Liver (tissue), 9 donors: ENCODE results near the gene MAP3K21. TPM values are rescaled to one million over a fixed set of nuclear protein-coding genes. Genes with fewer than 3 reads are reported as not detected.

Source experiments
- DNase-seq: peaks from one replicate; pipeline ENCODE4 v3.0.0-alpha.2; 2017; ENCODE audit warnings: low spot score
- H3K27ac ChIP-seq, 2 donors: one replicate each; pipeline ENCODE4 v1.7.0; 2013; ENCODE audit warnings: inconsistent platforms in 2 of 2, low read length in 2 of 2, control low read depth in 1 of 2, low read depth in 1 of 2, mild to moderate bottlenecking in 1 of 2
- H3K27me3 ChIP-seq, 4 donors: one replicate each; pipeline versions ENCODE4 v1.6.1 to v1.7.0; 2013; ENCODE audit warnings: low read length in 3 of 4, inconsistent platforms in 1 of 4, mild to moderate bottlenecking in 1 of 4, moderate library complexity in 1 of 4; ENCODE audit not compliant: control insufficient read depth in 4 of 4, insufficient read depth in 4 of 4
- H3K36me3 ChIP-seq, 4 donors: one replicate each; pipeline versions ENCODE4 v1.6.1 to v1.7.0; 2013; ENCODE audit warnings: low read length in 3 of 4, mild to moderate bottlenecking in 3 of 4, low read depth in 1 of 4, moderate library complexity in 1 of 4; ENCODE audit not compliant: control insufficient read depth in 4 of 4, insufficient read depth in 3 of 4
- H3K4me1 ChIP-seq, 4 donors: one replicate each; pipeline versions ENCODE4 v1.6.1 to v1.7.0; 2013; ENCODE audit warnings: low read length in 3 of 4, mild to moderate bottlenecking in 3 of 4, moderate library complexity in 1 of 4; ENCODE audit not compliant: control insufficient read depth in 4 of 4, insufficient read depth in 4 of 4
- H3K4me3 ChIP-seq, 3 donors: one replicate each; pipeline versions ENCODE4 v1.6.1 to v1.7.0; 2013; ENCODE audit warnings: low read length in 3 of 3, control low read depth in 1 of 3, low read depth in 1 of 3, mild to moderate bottlenecking in 1 of 3
- H3K9ac ChIP-seq, 2 donors: one replicate each; pipeline ENCODE4 v1.7.0; 2013; ENCODE audit warnings: low read length in 2 of 2, mild to moderate bottlenecking in 2 of 2, moderate library complexity in 2 of 2, control low read depth in 1 of 2, low read depth in 1 of 2
- H3K9me3 ChIP-seq, 4 donors: one replicate each; pipeline versions ENCODE4 v1.6.1 to v1.7.0; 2013; ENCODE audit warnings: low read length in 3 of 4; ENCODE audit not compliant: control insufficient read depth in 4 of 4
- ATF3 ChIP-seq: IDR thresholded peaks from 2 replicates; pipeline ENCODE4 v1.6.1; 2016; ENCODE audit warnings: antibody characterized with exemption
- CTCF ChIP-seq: fragments of 150-350 bp; IDR thresholded peaks from 2 replicates; pipeline ENCODE4 v1.5.1; 2017; ENCODE audit warnings: improper control_type of control experiment, low read depth, low read length; ENCODE audit not compliant: missing input control
- FOXA1 ChIP-seq: IDR thresholded peaks from 2 replicates; pipeline ENCODE4 v1.6.1; 2016; ENCODE audit warnings: antibody characterized with exemption
- FOXA2 ChIP-seq: IDR thresholded peaks from 2 replicates; pipeline ENCODE4 v1.6.1; 2016; ENCODE audit warnings: antibody characterized with exemption
- GABPA ChIP-seq, 2 donors: IDR thresholded peaks in 1 of 2; conservative IDR thresholded peaks in 1 of 2; 2 replicates each; pipeline ENCODE4 v1.6.1; 2016; ENCODE audit warnings: antibody characterized with exemption in 2 of 2, mild to moderate bottlenecking in 1 of 2, moderate library complexity in 1 of 2
- HNF4A ChIP-seq, 2 donors: conservative IDR thresholded peaks; 2 replicates each; pipeline ENCODE4 v1.6.1; 2016; ENCODE audit warnings: antibody characterized with exemption in 2 of 2, mild to moderate bottlenecking in 2 of 2
- JUND ChIP-seq, 2 donors: IDR thresholded peaks; 2 replicates each; pipeline ENCODE4 v1.6.1; 2016; ENCODE audit warnings: antibody characterized with exemption in 2 of 2
- MAX ChIP-seq: IDR thresholded peaks from 2 replicates; pipeline ENCODE4 v1.6.1; 2016; ENCODE audit warnings: antibody characterized with exemption
- NR2F2 ChIP-seq: IDR thresholded peaks from 2 replicates; pipeline ENCODE4 v1.6.1; 2016; ENCODE audit warnings: antibody characterized with exemption
- RXRA ChIP-seq, 2 donors: IDR thresholded peaks; 2 replicates each; pipeline ENCODE4 v1.6.1; 2017 to 2018; ENCODE audit warnings: antibody characterized with exemption in 2 of 2, mild to moderate bottlenecking in 1 of 2
- SP1 ChIP-seq: IDR thresholded peaks from 2 replicates; pipeline ENCODE4 v1.6.1; 2018; ENCODE audit warnings: antibody characterized with exemption, mild to moderate bottlenecking
- TAF1 ChIP-seq: conservative IDR thresholded peaks from 2 replicates; pipeline ENCODE4 v1.6.1; 2016; ENCODE audit warnings: antibody characterized with exemption, mild to moderate bottlenecking
- YY1 ChIP-seq: IDR thresholded peaks from 2 replicates; pipeline ENCODE4 v1.6.1; 2016; ENCODE audit warnings: antibody characterized with exemption, mild to moderate bottlenecking
- ZBTB33 ChIP-seq: IDR thresholded peaks from 2 replicates; pipeline ENCODE4 v1.6.1; 2016; ENCODE audit warnings: antibody characterized with exemption
- WGBS: extraction: QIAGEN DNeasy Blood & Tissue Kit; methylation state at CpG from one replicate; pipeline ENCODE4 v1.1.7; 2013; 5-methylcytosine and 5-hydroxymethylcytosine counted together
- polyA plus RNA-seq, 2 donors: library from polyadenylated mRNA; stranded (reverse) in 1 of 2; unstranded in 1 of 2; fragments of 200-250 nt in 1 of 2; fragments of >200 nt in 1 of 2; fragmentation: Nextera tagmentation in 1 of 2; extraction: Ambion mirVana in 1 of 2; gene quantifications; one replicate each; pipeline versions ENCODE4 v1.2.1 to v1.2.3, GENCODE V29; 2013 to 2015
- total RNA-seq, 2 donors: library from RNA; depleted of rRNA; stranded (reverse); fragments of >200 nt; gene quantifications; one replicate each; pipeline ENCODE4 v1.2.3, GENCODE V29; 2014
- donor health status: healthy.
- donor health status: healthy.
- donor health status: healthy.
- donor health status: healthy.
- donor health status: healthy.

The MAP3K21 gene
- total and polyA plus RNA-seq, 4 donors, result 0.51 to 7.3 (median 1.6) TPM

GRCh38 chr1:233409540-233409939 is 82.0 kb downstream of the MAP3K21 start (continued):
- no peak for TF ChIP-seq GABPA (IDR thresholded peaks at IDR 0.05 in 1 of 2, conservative IDR thresholded peaks at IDR 0.05 in 1 of 2)

GRCh38 chr1:233410906-233411305 is 83.4 kb downstream of the MAP3K21 start:
- WGBS, result 74% methylated on average over 5 of the region's 5 CpGs
- TF ChIP-seq FOXA1, result no peak
- no peak for TF ChIP-seq GABPA (IDR thresholded peaks at IDR 0.05 in 1 of 2, conservative IDR thresholded peaks at IDR 0.05 in 1 of 2)
- no peak for TF ChIP-seq FOXA2
- TF ChIP-seq MAX, result no peak
- TF ChIP-seq ZBTB33, result no peak
- TF ChIP-seq YY1, result no peak
- TF ChIP-seq ATF3, result no peak
- no peak for TF ChIP-seq NR2F2
- no peak for TF ChIP-seq SP1
- TF ChIP-seq HNF4A (conservative IDR thresholded peaks at IDR 0.05), result no peak

GRCh38 chr1:233412812-233413211 is 85.3 kb downstream of the MAP3K21 start:
- no peak for DNase-seq
- Histone ChIP-seq H3K4me3 (no peak overlapping the region), H3K9ac (no peak overlapping the region), H3K27ac (no peak overlapping the region), H3K4me1 (peaks cover 0 to 7% (median 3%) of the 10 kb centered on the region in 4 donors), H3K9me3 (peaks cover 0 to 3% (median 0%) of the 10 kb centered on the region in 4 donors), H3K36me3 (no peaks in the 10 kb centered on the region), H3K27me3 (no peaks in the 10 kb centered on the region)
- 82% methylated on average over 2 of the region's 2 CpGs for WGBS
- TF ChIP-seq GABPA (IDR thresholded peaks at IDR 0.05 in 1 of 2, conservative IDR thresholded peaks at IDR 0.05 in 1 of 2) (no peak), FOXA2 (no peak), RXRA (IDR thresholded peaks at IDR 0.05) (no peak), JUND (IDR thresholded peaks at IDR 0.05) (no peak), YY1 (no peak), NR2F2 (no peak), SP1 (no peak), HNF4A (conservative IDR thresholded peaks at IDR 0.05) (no peak)

More at GRCh38 chr1:233410906-233411305, 83.4 kb downstream of the MAP3K21 start:
- Histone ChIP-seq H3K27me3 (no peaks in the 10 kb centered on the region), H3K4me1 (peaks cover 0 to 14% (median 3%) of the 10 kb centered on the region in 4 donors), H3K9me3 (peaks cover 0 to 5% (median 0%) of the 10 kb centered on the region in 4 donors), H3K36me3 (no peaks in the 10 kb centered on the region), H3K9ac (no peak overlapping the region), H3K4me3 (no peak overlapping the region), H3K27ac (no peak overlapping the region)
- no peak for DNase-seq

GRCh38 chr1:233421293-233421692 is 93.8 kb downstream of the MAP3K21 start:
- Histone ChIP-seq H3K4me3 (no peak overlapping the region), H3K36me3 (no peaks in the 10 kb centered on the region), H3K9me3 (peaks cover 0 to 3% (median 0%) of the 10 kb centered on the region in 4 donors), H3K9ac (no peak overlapping the region), H3K4me1 (peaks cover 0 to 8% (median 0%) of the 10 kb centered on the region in 4 donors), H3K27me3 (no peaks in the 10 kb centered on the region), H3K27ac (no peak overlapping the region)
- DNase-seq, result no peak
- no peak for TF ChIP-seq JUND (IDR thresholded peaks at IDR 0.05)
- no peak for TF ChIP-seq CTCF
- TF ChIP-seq ZBTB33, result no peak
- no peak for TF ChIP-seq GABPA (IDR thresholded peaks at IDR 0.05 in 1 of 2, conservative IDR thresholded peaks at IDR 0.05 in 1 of 2)
- TF ChIP-seq MAX, result no peak
- TF ChIP-seq FOXA1, result no peak
- no peak for TF ChIP-seq TAF1
